H9 (cell line): Measurements from ENCODE around the gene CAB39. TPM values are rescaled to one million over a fixed set of nuclear protein-coding genes. Genes with fewer than 3 reads are reported as not detected.
A peak's percentile ranks its signal among the peaks of the same experiment; 100 is the strongest.

Experiments used
- DNase-seq: peaks from one replicate; pipeline ENCODE4 v3.0.0-alpha.2; 2017
- H2AFZ ChIP-seq: one replicate; pipeline ENCODE4 v1.6.1; 2013; ENCODE audit warnings: mild to moderate bottlenecking, low read length, control low read depth, moderate library complexity
- H2AK5ac ChIP-seq: 2 replicates; pipeline ENCODE4 v1.6.1; 2013; ENCODE audit warnings: low read length, control low read depth, mixed read lengths; ENCODE audit not compliant: insufficient read length
- H2BK120ac ChIP-seq: one replicate; pipeline ENCODE4 v1.6.1; 2013; ENCODE audit warnings: low read depth, mild to moderate bottlenecking, low read length, control low read depth, inconsistent platforms; ENCODE audit not compliant: poor library complexity, severe bottlenecking
- H2BK12ac ChIP-seq: 2 replicates; pipeline ENCODE4 v1.6.1; 2013; ENCODE audit warnings: low read length, control low read depth, mixed read lengths, low read depth; ENCODE audit not compliant: insufficient read length
- H2BK15ac ChIP-seq: 2 replicates; pipeline ENCODE4 v1.6.1; 2013; ENCODE audit warnings: low read depth, low read length, control low read depth
- H2BK20ac ChIP-seq: one replicate; pipeline ENCODE4 v1.6.1; 2013; ENCODE audit warnings: low read depth, mild to moderate bottlenecking, low read length, control low read depth, inconsistent platforms; ENCODE audit not compliant: poor library complexity, severe bottlenecking
- H2BK5ac ChIP-seq: 2 replicates; pipeline ENCODE4 v1.6.1; 2013; ENCODE audit warnings: low read length, control low read depth, mixed read lengths; ENCODE audit not compliant: insufficient read length
- H3K14ac ChIP-seq: 2 replicates; pipeline ENCODE4 v1.6.1; 2013; ENCODE audit warnings: low read length, control low read depth; ENCODE audit not compliant: insufficient read depth
- H3K18ac ChIP-seq: 2 replicates; pipeline ENCODE4 v1.6.1; 2013; ENCODE audit warnings: low read depth, mild to moderate bottlenecking, mixed read lengths, low read length, control low read depth; ENCODE audit not compliant: insufficient read length
- H3K23ac ChIP-seq: 2 replicates; pipeline ENCODE4 v1.6.1; 2013; ENCODE audit warnings: low read length, control low read depth, mixed read lengths, low read depth; ENCODE audit not compliant: insufficient read length
- H3K23me2 ChIP-seq: 2 replicates; pipeline ENCODE4 v1.6.1; 2013; ENCODE audit warnings: low read depth, mild to moderate bottlenecking, mixed read lengths, low read length, control low read depth; ENCODE audit not compliant: insufficient read length, poor library complexity, severe bottlenecking
- H3K27ac ChIP-seq: 2 replicates; pipeline ENCODE4 v1.5.1; 2013; ENCODE audit warnings: low read length, control low read depth, mixed read lengths, low read depth; ENCODE audit not compliant: insufficient read length
- H3K27me3 ChIP-seq: 2 replicates; pipeline ENCODE4 v1.6.1; 2013; ENCODE audit warnings: low read length, control low read depth, inconsistent platforms; ENCODE audit not compliant: insufficient read depth
- H3K4ac ChIP-seq: 2 replicates; pipeline ENCODE4 v1.6.1; 2013; ENCODE audit warnings: low read depth, mild to moderate bottlenecking, control low read depth, inconsistent platforms, low read length, moderate library complexity
- H3K4me1 ChIP-seq: 2 replicates; pipeline ENCODE4 v1.6.1; 2013; ENCODE audit warnings: low read length, control low read depth, inconsistent platforms; ENCODE audit not compliant: insufficient read depth
- H3K4me2 ChIP-seq: 2 replicates; pipeline ENCODE4 v1.6.1; 2013; ENCODE audit warnings: low read length, control low read depth, mixed read lengths; ENCODE audit not compliant: insufficient read length, insufficient read depth
- H3K56ac ChIP-seq: 2 replicates; pipeline ENCODE4 v1.6.1; 2013; ENCODE audit warnings: low read depth, mild to moderate bottlenecking, mixed read lengths, low read length, control low read depth; ENCODE audit not compliant: insufficient read length
- H3K79me1 ChIP-seq: 2 replicates; pipeline ENCODE4 v1.6.1; 2013; ENCODE audit warnings: low read depth, mild to moderate bottlenecking, moderate library complexity, low read length, control low read depth, inconsistent platforms; ENCODE audit not compliant: insufficient read depth, poor library complexity, severe bottlenecking
- H3K79me2 ChIP-seq: 2 replicates; pipeline ENCODE4 v1.6.1; 2013; ENCODE audit warnings: low read length, control low read depth, inconsistent platforms; ENCODE audit not compliant: insufficient read depth
- H3K9ac ChIP-seq: 2 replicates; pipeline ENCODE4 v1.6.1; 2013; ENCODE audit warnings: low read length, control low read depth, mixed read lengths; ENCODE audit not compliant: insufficient read length; ENCODE audit errors: extremely low read depth
- H3K9me3 ChIP-seq: one replicate; pipeline ENCODE4 v1.6.1; 2013; ENCODE audit warnings: low read depth, low read length, inconsistent platforms; ENCODE audit not compliant: control insufficient read depth
- H3T11ph ChIP-seq: one replicate; pipeline ENCODE4 v1.6.1; 2013; ENCODE audit warnings: mild to moderate bottlenecking, low read length, control low read depth, inconsistent platforms
- H4K20me1 ChIP-seq: one replicate; pipeline ENCODE4 v1.6.1; 2013; ENCODE audit not compliant: control insufficient read depth, insufficient read length, insufficient read depth
- H4K5ac ChIP-seq: 2 replicates; pipeline ENCODE4 v1.6.1; 2013; ENCODE audit warnings: low read depth, mild to moderate bottlenecking, mixed read lengths, low read length, control low read depth; ENCODE audit not compliant: insufficient read length
- H4K8ac ChIP-seq: replicated peaks from 2 replicates; pipeline ENCODE4 v1.6.1; 2013; ENCODE audit warnings: low read length, control low read depth, mixed read lengths, low read depth; ENCODE audit not compliant: insufficient read length
- H4K91ac ChIP-seq: 2 replicates; pipeline ENCODE4 v1.6.1; 2013; ENCODE audit warnings: low read depth, mild to moderate bottlenecking, moderate library complexity, mixed read lengths, low read length, control low read depth; ENCODE audit not compliant: insufficient read length
- H3K27ac Mint-ChIP-seq, 3 experiments: 2 replicates in 2 of 3; 3 replicates in 1 of 3; pipeline ENCODE4 v1.8.0; 2020 to 2021; ENCODE audit warnings: mixed read lengths in 3 of 3, mild to moderate bottlenecking in 1 of 3, moderate library complexity in 1 of 3
- H3K27me3 Mint-ChIP-seq: 2 replicates; pipeline ENCODE4 v1.8.0; 2021; ENCODE audit warnings: low read depth, mild to moderate bottlenecking, moderate library complexity, mixed read lengths
- H3K36me3 Mint-ChIP-seq, 3 experiments: 2 replicates in 2 of 3; 3 replicates in 1 of 3; pipeline ENCODE4 v1.8.0; 2020 to 2021; ENCODE audit warnings: low read depth in 3 of 3, mixed read lengths in 3 of 3; ENCODE audit not compliant: insufficient read depth in 1 of 3
- H3K4me1 Mint-ChIP-seq, 2 experiments: 2 replicates each; pipeline ENCODE4 v1.8.0; 2020; ENCODE audit warnings: mixed read lengths in 2 of 2
- H3K4me3 Mint-ChIP-seq, 2 experiments: 2 replicates in 1 of 2; 3 replicates in 1 of 2; pipeline ENCODE4 v1.8.0; 2020 to 2021; ENCODE audit warnings: mild to moderate bottlenecking in 2 of 2, mixed read lengths in 2 of 2, moderate library complexity in 1 of 2
- H3K9me3 Mint-ChIP-seq, 2 experiments: 2 replicates in 1 of 2; 3 replicates in 1 of 2; pipeline ENCODE4 v1.8.0; 2020; ENCODE audit warnings: mild to moderate bottlenecking in 2 of 2, mixed read lengths in 2 of 2, moderate library complexity in 1 of 2
- CTCF ChIP-seq: fragments of 200-600 bp; sonication (generic); conservative IDR thresholded peaks from 3 replicates; pipeline ENCODE4 v1.8.0; 2021; ENCODE audit warnings: antibody characterized with exemption, mild to moderate bottlenecking
- WGBS: extraction: QIAGEN DNeasy Blood & Tissue Kit; methylation state at CpG from one replicate; pipeline ENCODE4 v1.1.7; 2013; ENCODE audit warnings: missing lambda C conversion rate, low lambda C conversion rate, mixed read lengths; ENCODE audit not compliant: insufficient read length; ENCODE audit errors: extremely low coverage; 5-methylcytosine and 5-hydroxymethylcytosine counted together
- total RNA-seq: library from RNA; stranded (reverse); gene quantifications from 2 replicates; pipeline ENCODE4 v1.2.1, GENCODE V29; 2021

Gene CAB39
- total RNA-seq, 1 experiment from 2014 or later: 42.7 TPM

- H2BK12ac ChIP-seq: no peak overlapping the region
- H3K23me2 ChIP-seq: peaks cover 8% of the 10 kb centered on the region
- H3K27me3 ChIP-seq: no peaks in the 10 kb centered on the region
- Mint-ChIP-seq H3K27me3 (no peaks in the 10 kb centered on the region), H3K4me1 (peaks cover 40 to 43% of the 10 kb centered on the region in 2 experiments), H3K9me3 (peaks cover 0 to 3% of the 10 kb centered on the region in 2 experiments; a peak in 2 of 5 replicates), H3K27ac (peak overlapping the region in 2 of 3 experiments; percentile 96; a peak in 5 of 7 replicates), H3K36me3 (peaks cover 3 to 10% (median 7%) of the 10 kb centered on the region in 3 experiments; a peak in 5 of 7 replicates), H3K4me3 (peak overlapping the region; percentile 95 to 96)
- no peak overlapping the region for H3K18ac ChIP-seq
- H3K79me1 ChIP-seq: peaks cover 5% of the 10 kb centered on the region
- no peaks in the 10 kb centered on the region for H4K20me1 ChIP-seq
- H3K23ac ChIP-seq: no peak overlapping the region
- no peak overlapping the region for H2AK5ac ChIP-seq
- no peak overlapping the region for H3K4ac ChIP-seq
- no peak overlapping the region for H4K5ac ChIP-seq
- H3K14ac ChIP-seq: no peak overlapping the region
- no peak for DNase-seq
- H2BK15ac ChIP-seq: no peak overlapping the region
- H3T11ph ChIP-seq: no peak overlapping the region
- no peak overlapping the region for H2BK120ac ChIP-seq
- no peak overlapping the region for H4K91ac ChIP-seq
- H3K27ac ChIP-seq: no peak overlapping the region
- H3K9me3 ChIP-seq: no peaks in the 10 kb centered on the region
- no peak overlapping the region for H2BK20ac ChIP-seq
- H2AFZ ChIP-seq: no peak overlapping the region
- peak overlapping the region; percentile 81 for H3K4me2 ChIP-seq
- no peak overlapping the region for H3K56ac ChIP-seq
- peak overlapping the region; percentile 64 for H3K9ac ChIP-seq
- no peak for TF ChIP-seq CTCF
- no CpG with 5 or more reads among the region's 4 CpGs for WGBS
- H3K79me2 ChIP-seq: peaks cover 30% of the 10 kb centered on the region; the same call in 1 of the 2 replicates
- peaks cover 7% of the 10 kb centered on the region for H3K4me1 ChIP-seq
- no peak overlapping the region for H2BK5ac ChIP-seq
- no peak overlapping the region for H4K8ac ChIP-seq
These were observed 1.5 kb downstream of the CAB39 start for GRCh38 chr2:230714136-230714480.
